ENCODE data around the gene ERBB4.

DNA sequence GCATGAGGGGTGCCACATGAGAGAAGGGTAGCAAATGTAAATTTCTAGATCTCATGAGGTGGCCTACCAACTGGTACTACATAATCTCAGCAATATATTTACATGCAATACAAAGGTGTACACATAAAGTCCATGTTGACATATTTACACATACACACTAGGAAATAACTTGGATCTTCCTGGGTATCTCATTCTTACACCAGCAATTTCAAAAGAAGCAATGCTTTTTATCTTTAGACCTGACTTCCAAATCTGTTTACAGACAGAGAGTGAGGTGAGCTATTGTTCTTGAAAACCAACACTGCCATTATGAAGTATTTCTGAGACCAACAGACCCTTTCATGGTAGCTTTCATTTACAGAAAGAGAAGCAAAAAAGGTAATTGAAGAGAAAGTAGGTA is 184.2 kb downstream of the ERBB4 start:
- TF ChIP-seq, protein P1, sequence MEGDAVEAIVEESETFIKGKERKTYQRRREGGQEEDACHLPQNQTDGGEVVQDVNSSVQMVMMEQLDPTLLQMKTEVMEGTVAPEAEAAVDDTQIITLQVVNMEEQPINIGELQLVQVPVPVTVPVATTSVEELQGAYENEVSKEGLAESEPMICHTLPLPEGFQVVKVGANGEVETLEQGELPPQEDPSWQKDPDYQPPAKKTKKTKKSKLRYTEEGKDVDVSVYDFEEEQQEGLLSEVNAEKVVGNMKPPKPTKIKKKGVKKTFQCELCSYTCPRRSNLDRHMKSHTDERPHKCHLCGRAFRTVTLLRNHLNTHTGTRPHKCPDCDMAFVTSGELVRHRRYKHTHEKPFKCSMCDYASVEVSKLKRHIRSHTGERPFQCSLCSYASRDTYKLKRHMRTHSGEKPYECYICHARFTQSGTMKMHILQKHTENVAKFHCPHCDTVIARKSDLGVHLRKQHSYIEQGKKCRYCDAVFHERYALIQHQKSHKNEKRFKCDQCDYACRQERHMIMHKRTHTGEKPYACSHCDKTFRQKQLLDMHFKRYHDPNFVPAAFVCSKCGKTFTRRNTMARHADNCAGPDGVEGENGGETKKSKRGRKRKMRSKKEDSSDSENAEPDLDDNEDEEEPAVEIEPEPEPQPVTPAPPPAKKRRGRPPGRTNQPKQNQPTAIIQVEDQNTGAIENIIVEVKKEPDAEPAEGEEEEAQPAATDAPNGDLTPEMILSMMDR (IDR thresholded peaks at IDR 0.05) = no peak
- no peak for TF ChIP-seq POLR2A (IDR thresholded peaks at IDR 0.05)
- no peak for TF ChIP-seq POLR2AphosphoS5 (IDR thresholded peaks at IDR 0.05)

Measured in prostate gland (tissue), 2 donors.